Measurements from ENCODE around the gene TNFRSF18.

DNA sequence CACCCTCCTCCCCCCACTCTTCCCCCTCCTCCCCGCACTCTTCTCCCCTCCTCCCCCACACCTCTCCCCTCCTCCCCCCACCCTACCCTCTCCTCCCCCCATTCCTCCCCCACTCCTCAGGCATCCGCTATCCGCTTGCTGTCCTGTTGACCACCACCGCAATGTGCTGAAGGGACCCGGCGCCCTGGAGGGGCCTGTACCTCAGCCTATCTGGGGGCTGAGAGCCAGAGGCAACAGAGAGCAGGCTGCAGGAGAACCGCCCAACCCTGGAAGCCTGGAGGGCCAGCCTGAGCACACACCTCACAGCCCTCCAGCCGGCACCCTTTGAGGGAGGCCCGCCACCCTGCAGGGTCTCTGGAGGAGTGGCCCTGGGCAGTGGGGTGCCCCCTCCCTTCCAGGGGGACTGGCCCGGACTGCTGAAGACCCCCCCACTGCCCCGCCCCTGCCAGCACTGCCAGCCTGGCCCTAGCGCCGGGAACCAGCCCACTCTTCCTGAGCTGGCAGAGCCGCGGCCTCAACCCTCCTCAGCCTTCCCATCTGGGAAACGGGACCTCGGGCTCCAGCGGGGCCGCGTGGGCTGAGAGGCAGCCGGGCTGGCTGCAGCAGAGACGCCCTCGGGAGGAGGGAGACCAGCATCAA, 38.9 kb upstream of the TNFRSF18 start:
- TF ChIP-seq ATF7 (IDR thresholded peaks at IDR 0.05; ENCODE audit: low read depth): no peak
- TF ChIP-seq, protein P1, sequence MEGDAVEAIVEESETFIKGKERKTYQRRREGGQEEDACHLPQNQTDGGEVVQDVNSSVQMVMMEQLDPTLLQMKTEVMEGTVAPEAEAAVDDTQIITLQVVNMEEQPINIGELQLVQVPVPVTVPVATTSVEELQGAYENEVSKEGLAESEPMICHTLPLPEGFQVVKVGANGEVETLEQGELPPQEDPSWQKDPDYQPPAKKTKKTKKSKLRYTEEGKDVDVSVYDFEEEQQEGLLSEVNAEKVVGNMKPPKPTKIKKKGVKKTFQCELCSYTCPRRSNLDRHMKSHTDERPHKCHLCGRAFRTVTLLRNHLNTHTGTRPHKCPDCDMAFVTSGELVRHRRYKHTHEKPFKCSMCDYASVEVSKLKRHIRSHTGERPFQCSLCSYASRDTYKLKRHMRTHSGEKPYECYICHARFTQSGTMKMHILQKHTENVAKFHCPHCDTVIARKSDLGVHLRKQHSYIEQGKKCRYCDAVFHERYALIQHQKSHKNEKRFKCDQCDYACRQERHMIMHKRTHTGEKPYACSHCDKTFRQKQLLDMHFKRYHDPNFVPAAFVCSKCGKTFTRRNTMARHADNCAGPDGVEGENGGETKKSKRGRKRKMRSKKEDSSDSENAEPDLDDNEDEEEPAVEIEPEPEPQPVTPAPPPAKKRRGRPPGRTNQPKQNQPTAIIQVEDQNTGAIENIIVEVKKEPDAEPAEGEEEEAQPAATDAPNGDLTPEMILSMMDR (IDR thresholded peaks at IDR 0.05 in 2 of 3, conservative IDR thresholded peaks at IDR 0.05 in 1 of 3; ENCODE audit: control insufficient read depth in 2 of 3, extremely low read depth in 1 of 3, insufficient read depth in 1 of 3, low read depth in 3 of 3, low read length in 3 of 3): no peak
- TF ChIP-seq STAT1 (conservative IDR thresholded peaks at IDR 0.05): no peak
- no peak for TF ChIP-seq STAT3 (IDR thresholded peaks at IDR 0.05; ENCODE audit: low read depth, low read length)
- no peak for TF ChIP-seq MEF2B (IDR thresholded peaks at IDR 0.05; ENCODE audit: partially characterized antibody, poor library complexity, severe bottlenecking)
- no peak for TF ChIP-seq NR2C1 (IDR thresholded peaks at IDR 0.05)
- TF ChIP-seq, protein P2, sequence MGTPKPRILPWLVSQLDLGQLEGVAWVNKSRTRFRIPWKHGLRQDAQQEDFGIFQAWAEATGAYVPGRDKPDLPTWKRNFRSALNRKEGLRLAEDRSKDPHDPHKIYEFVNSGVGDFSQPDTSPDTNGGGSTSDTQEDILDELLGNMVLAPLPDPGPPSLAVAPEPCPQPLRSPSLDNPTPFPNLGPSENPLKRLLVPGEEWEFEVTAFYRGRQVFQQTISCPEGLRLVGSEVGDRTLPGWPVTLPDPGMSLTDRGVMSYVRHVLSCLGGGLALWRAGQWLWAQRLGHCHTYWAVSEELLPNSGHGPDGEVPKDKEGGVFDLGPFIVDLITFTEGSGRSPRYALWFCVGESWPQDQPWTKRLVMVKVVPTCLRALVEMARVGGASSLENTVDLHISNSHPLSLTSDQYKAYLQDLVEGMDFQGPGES (IDR thresholded peaks at IDR 0.05): no peak
- no peak for TF ChIP-seq FOXK2 (IDR thresholded peaks at IDR 0.05)
- TF ChIP-seq NFIC (IDR thresholded peaks at IDR 0.05; ENCODE audit: low read depth, low read length): no peak
- TF ChIP-seq SUZ12 (IDR thresholded peaks at IDR 0.05; ENCODE audit: unreplicated experiment): no peak
- no peak for TF ChIP-seq ZNF24 (IDR thresholded peaks at IDR 0.05)
- TF ChIP-seq POLR2AphosphoS5 (IDR thresholded peaks at IDR 0.05; ENCODE audit: low read length): no peak
- TF ChIP-seq, protein P3, sequence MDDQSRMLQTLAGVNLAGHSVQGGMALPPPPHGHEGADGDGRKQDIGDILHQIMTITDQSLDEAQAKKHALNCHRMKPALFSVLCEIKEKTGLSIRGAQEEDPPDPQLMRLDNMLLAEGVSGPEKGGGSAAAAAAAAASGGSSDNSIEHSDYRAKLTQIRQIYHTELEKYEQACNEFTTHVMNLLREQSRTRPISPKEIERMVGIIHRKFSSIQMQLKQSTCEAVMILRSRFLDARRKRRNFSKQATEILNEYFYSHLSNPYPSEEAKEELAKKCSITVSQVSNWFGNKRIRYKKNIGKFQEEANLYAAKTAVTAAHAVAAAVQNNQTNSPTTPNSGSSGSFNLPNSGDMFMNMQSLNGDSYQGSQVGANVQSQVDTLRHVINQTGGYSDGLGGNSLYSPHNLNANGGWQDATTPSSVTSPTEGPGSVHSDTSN (IDR thresholded peaks at IDR 0.05; ENCODE audit: insufficient replicate concordance, low read depth, low read length): no peak
